ENCODE measurements around the gene C19orf44.

DNA sequence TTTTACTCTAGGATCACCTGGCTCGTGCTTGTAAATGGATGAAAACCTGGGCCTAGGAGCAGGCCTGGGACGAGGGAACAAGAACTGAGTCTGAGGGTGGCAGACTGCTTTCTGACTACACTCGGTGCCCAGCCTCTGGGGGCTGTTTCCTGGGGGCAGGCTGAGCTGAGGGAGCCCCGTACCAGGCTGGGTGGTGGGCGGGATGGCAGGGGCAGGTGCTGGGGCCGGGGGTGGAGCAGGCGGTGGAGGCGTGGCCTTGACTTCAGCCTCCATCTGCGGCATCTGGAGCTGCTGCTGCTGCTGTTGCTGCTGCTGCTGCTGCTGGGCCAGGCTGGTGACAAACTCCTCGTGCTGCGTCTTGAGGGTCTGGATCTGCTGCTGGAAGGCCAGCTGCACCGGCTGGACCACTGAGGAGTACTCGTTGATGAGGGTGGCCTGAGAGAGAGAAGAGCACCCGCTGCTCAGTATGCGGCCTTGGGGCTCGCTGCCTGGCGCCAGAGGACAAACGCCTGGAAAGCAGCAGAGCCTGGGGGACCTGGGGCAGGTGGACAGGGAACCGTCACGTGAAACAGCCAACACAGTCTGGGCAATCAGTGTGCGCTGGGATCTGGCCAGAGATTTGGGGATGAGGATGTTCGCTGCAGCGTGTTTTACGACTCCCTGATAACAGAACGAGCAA lies 33.4 kb downstream of the C19orf44 start:
- TF ChIP-seq CTCF (IDR thresholded peaks at IDR 0.05) = no peak
- no peak for TF ChIP-seq POLR2A (IDR thresholded peaks at IDR 0.05)
- TF ChIP-seq POLR2AphosphoS5 (IDR thresholded peaks at IDR 0.05) = no peak
- no peak for TF ChIP-seq EP300 (IDR thresholded peaks at IDR 0.05)

Measured in suprapubic skin (tissue), 4 donors.